GM12878 (cell line): ENCODE results near the gene LRRC8D. TPM values are rescaled to one million over a fixed set of nuclear protein-coding genes. Genes with fewer than 3 reads are reported as not detected.

Experiments used
- ATAC-seq: fragments of 200-7000 bp; cut with Tn5 transposase; 3 replicates; pipeline ENCODE4 v1.9.1; 2020; ENCODE audit warnings: mild to moderate bottlenecking, moderate library complexity
- BruUV-seq: library from RNA; stranded (reverse); fragments of 400-500 nt; replicated peaks from 2 replicates; lab custom pipeline; 2021; lab: Mats Ljungman, UMichigan
- CTCF ChIA-PET: fragments of 300-600 bp; sonication (Branson Sonifier 250); formaldehyde crosslinking; extraction: SDS; loops from one replicate; lab custom pipeline; 2021; ENCODE audit warnings: inconsistent platforms; lab: Yijun Ruan, JAX
- POLR2A ChIA-PET: fragments of 350-600 bp; formaldehyde crosslinking; extraction: SDS; loops from one replicate; lab custom pipeline; 2021; ENCODE audit warnings: inconsistent platforms; lab: Charles Lee
- RAD21 ChIA-PET: fragments of 300-600 bp; sonication (Branson Sonifier 250); formaldehyde crosslinking; loops from one replicate; lab custom pipeline; 2023; ENCODE audit warnings: antibody characterized with exemption; ENCODE audit not compliant: unreplicated experiment; lab: Charles Lee
- SMC1A ChIA-PET: fragments of 300-600 bp; sonication (Branson Sonifier 250); formaldehyde crosslinking; loops from one replicate; lab custom pipeline; 2023; ENCODE audit not compliant: unreplicated experiment, uncharacterized antibody; lab: Charles Lee
- DNase-seq: peaks from one replicate; pipeline ENCODE4 v3.0.0-alpha.2; 2011; ENCODE audit warnings: low read depth, low spot score
- FAIRE-seq: peaks from 3 replicates; lab custom pipeline; 2011; peaks lifted over from hg19 to GRCh38; lab: Jason Lieb, UNC
- H2AFZ ChIP-seq: 2 replicates; pipeline ENCODE4 v1.6.0; 2011; ENCODE audit warnings: low read depth, low read length, control low read depth; ENCODE audit not compliant: control insufficient read depth
- H3K27ac ChIP-seq: 2 replicates; pipeline ENCODE4 v1.5.1; 2011; ENCODE audit warnings: control low read depth; ENCODE audit not compliant: control insufficient read depth, insufficient read depth
- H3K27me3 ChIP-seq, 2 experiments: replicated peaks in 1 of 2; 2 replicates each; pipeline versions ENCODE4 v1.6.0 to v1.6.1; 2011; ENCODE audit warnings: low read length in 1 of 2; ENCODE audit not compliant: control insufficient read depth in 2 of 2, insufficient read depth in 2 of 2
- H3K36me3 ChIP-seq, 2 experiments: 2 replicates each; pipeline ENCODE4 v1.5.1; 2011; ENCODE audit warnings: low read length in 1 of 2; ENCODE audit not compliant: control insufficient read depth in 2 of 2, insufficient read depth in 2 of 2
- H3K4me1 ChIP-seq: 2 replicates; pipeline ENCODE4 v1.6.1; 2011; ENCODE audit warnings: mild to moderate bottlenecking, low read length, moderate library complexity, mixed read lengths; ENCODE audit not compliant: control insufficient read depth, insufficient read depth
- H3K4me2 ChIP-seq: 2 replicates; pipeline ENCODE4 v1.6.0; 2011; ENCODE audit warnings: control low read depth; ENCODE audit not compliant: control insufficient read depth, insufficient read depth
- H3K4me3 ChIP-seq: fragments of 200-600 bp; sonication (generic); 2 replicates; pipeline ENCODE4 v1.5.1; 2016
- H3K79me2 ChIP-seq: 2 replicates; pipeline ENCODE4 v1.6.0; 2011; ENCODE audit warnings: low read length; ENCODE audit not compliant: control insufficient read depth, insufficient read depth
- H3K9ac ChIP-seq: 2 replicates; pipeline ENCODE4 v1.8.0; 2011; ENCODE audit warnings: low read length, control low read depth, mixed read lengths; ENCODE audit not compliant: control insufficient read depth, insufficient read depth
- H3K9me3 ChIP-seq: replicated peaks from 3 replicates; pipeline ENCODE4 v1.5.1; 2011; ENCODE audit warnings: mild to moderate bottlenecking, low read length; ENCODE audit not compliant: control insufficient read depth, insufficient read depth
- H4K20me1 ChIP-seq: 2 replicates; pipeline ENCODE4 v1.6.0; 2011; ENCODE audit not compliant: control insufficient read depth, insufficient read depth
- BHLHE40 ChIP-seq, 2 experiments: fragments of 450-650 bp in 1 of 2; IDR thresholded peaks; 2 replicates each; pipeline ENCODE4 v1.6.1; 2011 to 2017; ENCODE audit warnings: low read depth in 2 of 2, borderline replicate concordance in 1 of 2, improper control_type of control experiment in 1 of 2, low read length in 1 of 2, mild to moderate bottlenecking in 1 of 2
- CBX5 ChIP-seq: sonication (generic); IDR thresholded peaks from 2 replicates; pipeline ENCODE4 v1.6.1; 2016; ENCODE audit warnings: low read depth, moderate library complexity, mild to moderate bottlenecking, inconsistent platforms
- CEBPB ChIP-seq, 2 experiments: fragments of 150-350 bp in 1 of 2; IDR thresholded peaks; 2 replicates each; pipeline ENCODE4 v1.6.1; 2012 to 2014; ENCODE audit warnings: low read depth in 2 of 2, low read length in 2 of 2, borderline replicate concordance in 1 of 2, inconsistent platforms in 1 of 2
- CHD1 ChIP-seq: IDR thresholded peaks from 2 replicates; pipeline ENCODE4 v1.6.1; 2012; ENCODE audit warnings: low read depth, low read length, improper control_type of control experiment
- DPF2 ChIP-seq: fragments of 450-650 bp; IDR thresholded peaks from 2 replicates; pipeline ENCODE4 v1.6.1; 2017; ENCODE audit warnings: mild to moderate bottlenecking
- IKZF2 ChIP-seq, 2 experiments: fragments of 450-650 bp; IDR thresholded peaks; 2 replicates each; pipeline ENCODE4 v1.6.1; 2017; ENCODE audit warnings: mild to moderate bottlenecking in 2 of 2, moderate library complexity in 2 of 2
- KDM1A ChIP-seq: fragments of 200-600 bp; sonication (generic); IDR thresholded peaks from 2 replicates; pipeline ENCODE4 v1.6.1; 2016; ENCODE audit warnings: borderline replicate concordance
- MYB ChIP-seq: fragments of 150-350 bp; IDR thresholded peaks from 2 replicates; pipeline ENCODE4 v1.6.1; 2014; ENCODE audit warnings: mild to moderate bottlenecking, low read depth, low read length, borderline replicate concordance
- NFYA ChIP-seq: IDR thresholded peaks from 2 replicates; pipeline ENCODE4 v1.6.1; 2011; ENCODE audit warnings: low read depth, mild to moderate bottlenecking, low read length, improper control_type of control experiment, borderline replicate concordance
- NR2C1 ChIP-seq: fragments of 450-650 bp; IDR thresholded peaks from 2 replicates; pipeline ENCODE4 v1.6.1; 2017; ENCODE audit warnings: antibody characterized with exemption, mild to moderate bottlenecking, moderate library complexity
- POLR2AphosphoS2 ChIP-seq: IDR thresholded peaks from 2 replicates; pipeline ENCODE4 v1.6.1; 2011; ENCODE audit warnings: low read depth, mild to moderate bottlenecking, low read length, improper control_type of control experiment, moderate library complexity
- RAD51 ChIP-seq: fragments of 450-650 bp; IDR thresholded peaks from 2 replicates; pipeline ENCODE4 v1.6.1; 2016; ENCODE audit warnings: moderate library complexity, mild to moderate bottlenecking, inconsistent platforms
- SIN3A ChIP-seq: IDR thresholded peaks from 2 replicates; pipeline ENCODE4 v1.6.1; 2012; ENCODE audit warnings: low read depth, low read length, improper control_type of control experiment
- SMARCA5 ChIP-seq: fragments of 450-650 bp; IDR thresholded peaks from 2 replicates; pipeline ENCODE4 v1.6.1; 2017; ENCODE audit warnings: mild to moderate bottlenecking
- SPI1 ChIP-seq: IDR thresholded peaks from 2 replicates; pipeline ENCODE4 v1.6.1; 2011; ENCODE audit warnings: low read depth, mild to moderate bottlenecking, low read length, moderate library complexity, borderline replicate concordance; ENCODE audit not compliant: insufficient read depth
- TAF1 ChIP-seq: IDR thresholded peaks from 2 replicates; pipeline ENCODE4 v1.6.1; 2011; ENCODE audit warnings: mild to moderate bottlenecking, low read depth, low read length, borderline replicate concordance
- WGBS: methylation state at CpG from one replicate; pipeline ENCODE4 v1.1.6; 2016; ENCODE audit warnings: low lambda C conversion rate; ENCODE audit not compliant: insufficient replicate concordance, insufficient coverage; ENCODE audit errors: missing lambda C conversion rate; 5-methylcytosine and 5-hydroxymethylcytosine counted together
- in situ Hi-C: fragments of 300-500 bp; cut with MboI; formaldehyde crosslinking; loops from 9 replicates; pipeline ENCODE4 v1.14.3; 2018; ENCODE audit warnings: mixed read lengths
- intact Hi-C: fragments of 100-400 bp; cut with micrococcal nuclease; formaldehyde crosslinking; loops from one replicate; pipeline ENCODE4 v1.14.2; 2022; ENCODE audit not compliant: unreplicated experiment
- polyA plus RNA-seq, 11 experiments: library from polyadenylated mRNA; depleted of rRNA in 4 of 11; unstranded in 6 of 11; stranded (reverse) in 5 of 11; fragments of >200 nt; fragmentation: Nextera tagmentation in 4 of 11; fragmentation: Illumina TruSeq in 1 of 11; extraction: Ambion mirVana in 4 of 11; extraction: Trizol in 1 of 11; gene quantifications; 1 replicate in 1 of 11; 2 replicates in 10 of 11; pipeline versions ENCODE4 v1.2.1 to v1.2.3, GENCODE V29; 2011 to 2016; ENCODE audit warnings: inconsistent platforms in 2 of 11, missing spikeins in 2 of 11, low read depth in 1 of 11
- total RNA-seq, 4 experiments: library from RNA; depleted of rRNA in 3 of 4; stranded (reverse); fragments of >200 nt in 3 of 4; fragmentation: Illumina TruSeq in 1 of 4; extraction: Trizol in 1 of 4; gene quantifications; 2 replicates each; pipeline versions ENCODE4 v1.2.1 to v1.2.3, GENCODE V29; 2013 to 2021
- TF ChIP-seq, protein P1 (sequence below): fragments of 450-650 bp; conservative IDR thresholded peaks from 2 replicates; pipeline ENCODE4 v1.6.1; 2017; ENCODE audit warnings: mild to moderate bottlenecking, moderate library complexity

Gene LRRC8D
- total and polyA plus RNA-seq, 10 of the 15 experiments (the other 5 are each of a cell fraction or from before 2014, with no cell fraction given): 5.6 to 44.1 (median 26.8) TPM

DNA sequence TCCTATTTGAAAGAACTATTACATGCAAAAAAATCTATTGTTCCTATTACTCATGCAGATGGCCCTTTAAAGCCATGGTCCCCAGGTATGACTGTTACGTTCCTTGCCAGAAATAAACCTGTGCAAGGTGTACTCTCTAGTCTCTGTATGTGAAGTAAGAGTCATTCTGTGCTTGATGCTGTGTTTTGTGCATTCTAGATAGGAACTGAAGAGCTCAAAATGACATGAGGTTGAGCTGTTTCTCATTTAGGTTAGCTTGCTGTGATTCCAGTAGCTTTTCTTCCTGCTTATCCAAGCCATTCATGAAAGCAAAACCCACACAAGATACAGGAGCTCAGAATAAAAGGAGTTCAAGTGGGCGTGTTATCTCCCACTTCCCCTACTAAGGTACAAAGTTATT is 109.7 kb downstream of the LRRC8D start:
- Histone ChIP-seq H2AFZ (no peak overlapping the region), H3K9me3 (no peaks in the 10 kb centered on the region), H4K20me1 (no peaks in the 10 kb centered on the region), H3K4me1 (0 out of 2 replicates have a peak, but pooled peaks cover 4% of the 10 kb centered on the region), H3K27ac (no peak overlapping the region), H3K79me2 (no peaks in the 10 kb centered on the region), H3K27me3 (no peaks in the 10 kb centered on the region), H3K4me3 (no peak overlapping the region), H3K36me3 (peaks cover 3 to 13% of the 10 kb centered on the region in 2 experiments; a peak in 2 of 4 replicates), H3K4me2 (no peak overlapping the region)
- ATAC-seq: no peak
- BruUV-seq: no TSS peak
- no peak for FAIRE-seq
- WGBS: 79% methylated on average over 2 of the region's 2 CpGs
- intact Hi-C loops: no loop called here
- DNase-seq: no peak
- ChIA-PET SMC1A (interaction anchor here (0.7 to 0.9 kb wide), 4 partner anchors 10 to 165 kb away, joined by 3 to 4 read pairs (median 4); no protein-coding TSS in a partner anchor), POLR2A (interaction anchor here (0.6 to 0.7 kb wide), 2 partner anchors 11 to 123 kb away, joined by 5 to 8 read pairs; no protein-coding TSS in a partner anchor), CTCF (interaction anchor here (0.7 kb wide), 1 partner anchor 46 kb away, joined by 4 read pairs; no protein-coding TSS in a partner anchor), RAD21 (no interaction called here)
- no peak for TF ChIP-seq TAF1
- no peak for TF ChIP-seq POLR2AphosphoS2
- no peak for TF ChIP-seq NR2C1
- no peak for TF ChIP-seq CHD1
- TF ChIP-seq SPI1: peak; percentile 28; the same call in 1 of the 2 replicates
- TF ChIP-seq, all 136 proteins: peak for 1
- H3K9ac ChIP-seq: no peak overlapping the region
- in situ Hi-C loops: no loop called here

GRCh38 chr1:89931964-89932363 is 111.1 kb downstream of the LRRC8D start:
- Histone ChIP-seq H3K27me3 (no peaks in the 10 kb centered on the region), H3K79me2 (no peaks in the 10 kb centered on the region), H3K4me2 (no peak overlapping the region), H3K27ac (no peak overlapping the region), H3K4me1 (0 out of 2 replicates have a peak, but pooled peaks cover 4% of the 10 kb centered on the region), H3K9me3 (no peaks in the 10 kb centered on the region), H3K9ac (no peak overlapping the region), H3K4me3 (no peak overlapping the region), H4K20me1 (no peaks in the 10 kb centered on the region), H2AFZ (no peak overlapping the region), H3K36me3 (peaks cover 3 to 15% of the 10 kb centered on the region in 2 experiments; a peak in 3 of 4 replicates)
- ATAC-seq: no peak
- ChIA-PET CTCF (interaction anchor here (0.7 kb wide), 1 partner anchor 88 kb away, joined by 3 read pairs; no protein-coding TSS in a partner anchor), POLR2A (no interaction called here), RAD21 (no interaction called here), SMC1A (interaction anchor here (1.2 to 1.8 kb wide), 2 partner anchors 21 to 26 kb away, joined by 3 to 4 read pairs; no protein-coding TSS in a partner anchor)
- no TSS peak for BruUV-seq
- no peak for FAIRE-seq
- WGBS: 98% methylated on average over 4 of the region's 4 CpGs
- in situ Hi-C loops (no loop called here), intact Hi-C loops (no loop called here)
- DNase-seq: no peak
- TF ChIP-seq NFYA (no peak), KDM1A (no peak), SMARCA5 (no peak), IKZF2 (IDR thresholded peaks at IDR 0.05) (no peak), BHLHE40 (IDR thresholded peaks at IDR 0.05; ENCODE audit: borderline replicate concordance in 1 of 2, low read depth in 2 of 2, low read length in 1 of 2) (no peak), RAD51 (no peak), CEBPB (IDR thresholded peaks at IDR 0.05; ENCODE audit: borderline replicate concordance in 1 of 2, low read depth in 2 of 2, low read length in 2 of 2) (no peak), MYB (no peak), TAF1 (no peak), SIN3A (no peak), CBX5 (no peak), DPF2 (no peak)
- TF ChIP-seq, protein P1, sequence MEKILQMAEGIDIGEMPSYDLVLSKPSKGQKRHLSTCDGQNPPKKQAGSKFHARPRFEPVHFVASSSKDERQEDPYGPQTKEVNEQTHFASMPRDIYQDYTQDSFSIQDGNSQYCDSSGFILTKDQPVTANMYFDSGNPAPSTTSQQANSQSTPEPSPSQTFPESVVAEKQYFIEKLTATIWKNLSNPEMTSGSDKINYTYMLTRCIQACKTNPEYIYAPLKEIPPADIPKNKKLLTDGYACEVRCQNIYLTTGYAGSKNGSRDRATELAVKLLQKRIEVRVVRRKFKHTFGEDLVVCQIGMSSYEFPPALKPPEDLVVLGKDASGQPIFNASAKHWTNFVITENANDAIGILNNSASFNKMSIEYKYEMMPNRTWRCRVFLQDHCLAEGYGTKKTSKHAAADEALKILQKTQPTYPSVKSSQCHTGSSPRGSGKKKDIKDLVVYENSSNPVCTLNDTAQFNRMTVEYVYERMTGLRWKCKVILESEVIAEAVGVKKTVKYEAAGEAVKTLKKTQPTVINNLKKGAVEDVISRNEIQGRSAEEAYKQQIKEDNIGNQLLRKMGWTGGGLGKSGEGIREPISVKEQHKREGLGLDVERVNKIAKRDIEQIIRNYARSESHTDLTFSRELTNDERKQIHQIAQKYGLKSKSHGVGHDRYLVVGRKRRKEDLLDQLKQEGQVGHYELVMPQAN: no peak
